ENCODE results near the gene HOXD10. TPM values are rescaled to one million over a fixed set of nuclear protein-coding genes. Genes with fewer than 3 reads are reported as not detected.

The HOXD10 gene
- total and polyA plus RNA-seq, 9 of the 15 experiments (the other 6 are each of a cell fraction or from before 2014, with no cell fraction given), result not detected

GRCh38 chr2:176085120-176085788 lies 31.3 kb upstream of the HOXD10 start (continued):
- TF ChIP-seq ZNF318 (IDR thresholded peaks at IDR 0.05; ENCODE audit: borderline replicate concordance in 1 of 2, low read depth in 1 of 2) (no peak), ARHGAP35 (IDR thresholded peaks at IDR 0.05; ENCODE audit: partially characterized antibody) (no peak), TBL1XR1 (IDR thresholded peaks at IDR 0.05; ENCODE audit: low read length in 2 of 2) (no peak), MEF2A (IDR thresholded peaks at IDR 0.05; ENCODE audit: control insufficient read depth, low read depth, low read length) (no peak), ZNF449 (CRISPR knock-in tag; IDR thresholded peaks at IDR 0.05) (no peak), SAP30 (IDR thresholded peaks at IDR 0.05; ENCODE audit: borderline replicate concordance, insufficient read depth, low read depth, low read length, poor library complexity, severe bottlenecking) (no peak), PTTG1 (tag; IDR thresholded peaks at IDR 0.05; ENCODE audit: low read depth) (no peak), HDAC1 (IDR thresholded peaks at IDR 0.05) (no peak), NELFE (IDR thresholded peaks at IDR 0.05; ENCODE audit: insufficient read depth, insufficient read length) (no peak), ZNF696 (CRISPR knock-in tag; conservative IDR thresholded peaks at IDR 0.05) (no peak)
